Left cardiac atrium (tissue), 4 donors: ENCODE measurements around the gene GPRC5B. TPM values are rescaled to one million over a fixed set of nuclear protein-coding genes. Genes with fewer than 3 reads are reported as not detected.

Experiments
- ATAC-seq, 2 donors: fragments of 200-7000 bp; cut with Tn5 transposase; one replicate each; pipeline ENCODE4 v1.9.1; 2020; ENCODE audit warnings: mild to moderate bottlenecking in 2 of 2, moderate library complexity in 2 of 2
- DNase-seq: peaks from one replicate; pipeline ENCODE4 v3.0.0-alpha.2; 2020
- intact Hi-C, 2 donors: fragments of 100-400 bp; cut with DNase I; formaldehyde crosslinking; loops; one replicate each; pipeline versions ENCODE4 v1.14.1 to v1.15.1; 2022 to 2023
- total RNA-seq, 2 donors: library from RNA; stranded (reverse); fragmentation: NEBNext Ultra II Directional; extraction: Animal tissue kit (Norgen Biotek cat#: 25700); gene quantifications; one replicate each; pipeline ENCODE4 v1.2.1, GENCODE V29; 2021
- donor health status: DM: no; HTN: yes; CAD: no.
- donor health status: DM: no; HTN: yes; CAD: no; lungs with severe emphysema.
- donor health status: DM: yes; HTN: yes; CAD: no.
- donor health status: Dilated cardiomyopathy.

Gene GPRC5B
- total RNA-seq, 2 donors from 2014 or later, result 58.1 to 66.3 TPM

DNA sequence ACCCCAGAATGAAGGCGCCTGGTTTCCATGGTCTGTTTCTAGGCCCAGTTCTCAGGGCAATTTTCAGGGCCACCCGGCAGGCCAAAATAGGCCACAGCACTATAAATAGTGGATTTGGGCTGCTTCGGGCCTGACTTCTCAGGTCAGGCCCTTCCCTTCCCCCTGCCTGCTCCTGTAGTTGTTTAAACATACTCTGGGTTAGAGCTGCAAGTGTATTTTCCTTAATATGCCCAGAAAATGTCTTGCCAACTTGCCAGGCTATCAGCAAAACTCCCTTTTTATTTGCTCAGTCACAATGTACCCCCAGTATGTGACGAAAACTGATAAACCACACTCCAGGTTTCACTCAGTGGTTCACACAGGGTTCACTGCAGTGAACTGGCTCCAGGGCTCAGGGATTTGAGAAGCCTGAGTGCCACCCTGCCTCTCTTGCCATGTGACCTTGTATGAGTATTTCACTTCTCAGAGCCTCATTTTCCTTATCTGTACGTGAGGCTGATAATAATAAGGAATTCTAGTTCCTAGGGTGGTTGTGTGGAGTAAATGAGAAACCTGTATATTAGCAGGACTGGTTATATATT, 76.5 kb downstream of the GPRC5B start:
- intact Hi-C loops, result no loop called here
- ATAC-seq (peak; percentile 43 to 58), DNase-seq (no peak)

Other genes with a start within 250 kb of the GPRC5B start
- gene KNOP1, start 166.6 kb downstream of the GPRC5B start, total RNA-seq, result 1 to 10 TPM; 8.5 to 9.1 TPM
- gene IQCK, start 166.6 kb downstream of the GPRC5B start, total RNA-seq, result 1 to 10 TPM; 4.3 to 6.6 TPM
- not detected for gene GPR139, start 189.0 kb upstream of the GPRC5B start, total RNA-seq